MM.1S (cell line): ENCODE data around the gene CD300LB.

Experiments
- EZH2 ChIP-seq: fragments of 300-600 bp; sonication (generic); optimal IDR thresholded peaks from 2 replicates; pipeline ENCODE3; 2017; ENCODE audit warnings: low read depth, mild to moderate bottlenecking, antibody characterized with exemption, low read length, mixed read lengths
- TF ChIP-seq, protein P1 (sequence below): fragments of 300-600 bp; sonication (generic); IDR thresholded peaks from 2 replicates; pipeline ENCODE4 v1.5.1; 2016; ENCODE audit warnings: antibody characterized with exemption, low read length, mixed read lengths

DNA sequence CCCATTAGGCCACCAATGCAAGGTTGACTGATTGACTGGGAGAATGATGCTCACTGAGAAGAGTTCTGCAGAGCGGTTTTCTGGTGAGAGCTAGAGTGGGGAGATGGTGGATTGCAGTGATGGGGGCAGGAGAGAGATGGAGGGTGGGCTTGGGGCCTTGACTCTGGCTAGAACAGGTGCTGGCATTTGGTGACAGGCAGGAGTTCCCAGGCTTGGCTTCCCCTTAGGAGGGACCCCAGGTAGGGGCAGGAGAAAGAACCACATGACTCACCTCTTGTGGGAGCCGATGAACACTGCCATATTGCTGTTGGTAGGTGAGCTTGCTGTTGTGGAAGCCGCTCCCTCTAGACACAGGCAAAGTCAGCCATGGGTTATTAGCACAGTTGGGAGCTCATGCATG, 8.0 kb downstream of the CD300LB start:
- TF ChIP-seq EZH2: no peak
- TF ChIP-seq, protein P1, sequence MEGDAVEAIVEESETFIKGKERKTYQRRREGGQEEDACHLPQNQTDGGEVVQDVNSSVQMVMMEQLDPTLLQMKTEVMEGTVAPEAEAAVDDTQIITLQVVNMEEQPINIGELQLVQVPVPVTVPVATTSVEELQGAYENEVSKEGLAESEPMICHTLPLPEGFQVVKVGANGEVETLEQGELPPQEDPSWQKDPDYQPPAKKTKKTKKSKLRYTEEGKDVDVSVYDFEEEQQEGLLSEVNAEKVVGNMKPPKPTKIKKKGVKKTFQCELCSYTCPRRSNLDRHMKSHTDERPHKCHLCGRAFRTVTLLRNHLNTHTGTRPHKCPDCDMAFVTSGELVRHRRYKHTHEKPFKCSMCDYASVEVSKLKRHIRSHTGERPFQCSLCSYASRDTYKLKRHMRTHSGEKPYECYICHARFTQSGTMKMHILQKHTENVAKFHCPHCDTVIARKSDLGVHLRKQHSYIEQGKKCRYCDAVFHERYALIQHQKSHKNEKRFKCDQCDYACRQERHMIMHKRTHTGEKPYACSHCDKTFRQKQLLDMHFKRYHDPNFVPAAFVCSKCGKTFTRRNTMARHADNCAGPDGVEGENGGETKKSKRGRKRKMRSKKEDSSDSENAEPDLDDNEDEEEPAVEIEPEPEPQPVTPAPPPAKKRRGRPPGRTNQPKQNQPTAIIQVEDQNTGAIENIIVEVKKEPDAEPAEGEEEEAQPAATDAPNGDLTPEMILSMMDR: no peak
